MM.1S (cell line): ENCODE results near the gene OAF.

ENCODE experiments used
- DNase-seq: peaks from one replicate; pipeline ENCODE4 v3.0.0-alpha.2; 2015
- H2AFZ ChIP-seq: fragments of 300-600 bp; sonication (generic); 2 replicates; pipeline ENCODE4 v1.6.0; 2016; ENCODE audit warnings: antibody characterized with exemption, low read length
- H3F3A ChIP-seq: fragments of 300-600 bp; sonication (generic); 2 replicates; pipeline ENCODE4 v1.6.1; 2016; ENCODE audit warnings: mild to moderate bottlenecking, antibody characterized with exemption, low read length, moderate library complexity, mixed read lengths; ENCODE audit not compliant: insufficient read depth
- H3K27ac ChIP-seq: fragments of 300-600 bp; sonication (generic); 2 replicates; pipeline ENCODE4 v1.5.1; 2016; ENCODE audit warnings: mild to moderate bottlenecking, low read length
- H3K27me3 ChIP-seq: fragments of 300-600 bp; sonication (generic); replicated peaks from 2 replicates; pipeline ENCODE4 v1.6.0; 2016; ENCODE audit warnings: low read length; ENCODE audit not compliant: insufficient read depth
- H3K36me3 ChIP-seq: fragments of 300-600 bp; sonication (generic); replicated peaks from 2 replicates; pipeline ENCODE4 v1.6.1; 2016; ENCODE audit warnings: mild to moderate bottlenecking, low read length, mixed read lengths; ENCODE audit not compliant: insufficient read depth
- H3K4me1 ChIP-seq: fragments of 300-600 bp; sonication (generic); 2 replicates; pipeline ENCODE4 v1.6.1; 2016; ENCODE audit warnings: low read length, mixed read lengths
- H3K4me2 ChIP-seq: fragments of 300-600 bp; sonication (generic); 2 replicates; pipeline ENCODE4 v1.6.0; 2016; ENCODE audit warnings: low read depth, low read length
- H3K4me3 ChIP-seq: fragments of 300-600 bp; sonication (generic); 2 replicates; pipeline ENCODE4 v1.5.1; 2016; ENCODE audit warnings: low read length, mixed read lengths
- H3K79me2 ChIP-seq: fragments of 300-600 bp; sonication (generic); 2 replicates; pipeline ENCODE4 v1.6.1; 2016; ENCODE audit warnings: mixed run types, low read length, mixed read lengths
- H3K9ac ChIP-seq: fragments of 300-600 bp; sonication (generic); 2 replicates; pipeline ENCODE4 v1.6.1; 2016; ENCODE audit warnings: low read length, mixed read lengths
- H3K9me2 ChIP-seq: fragments of 300-600 bp; sonication (generic); replicated peaks from 2 replicates; pipeline ENCODE4 v1.6.1; 2016; ENCODE audit warnings: mild to moderate bottlenecking, low read length, mixed read lengths; ENCODE audit not compliant: insufficient read depth
- H3K9me3 ChIP-seq: fragments of 300-600 bp; sonication (generic); replicated peaks from 2 replicates; pipeline ENCODE4 v1.6.1; 2016; ENCODE audit warnings: mild to moderate bottlenecking, low read length, mixed read lengths; ENCODE audit not compliant: insufficient read depth
- H4K20me1 ChIP-seq: fragments of 300-600 bp; sonication (generic); 2 replicates; pipeline ENCODE4 v1.6.1; 2016; ENCODE audit warnings: mild to moderate bottlenecking, low read length, moderate library complexity, mixed read lengths; ENCODE audit not compliant: insufficient read depth
- EZH2 ChIP-seq: fragments of 300-600 bp; sonication (generic); optimal IDR thresholded peaks from 2 replicates; pipeline ENCODE3; 2017; ENCODE audit warnings: low read depth, mild to moderate bottlenecking, antibody characterized with exemption, low read length, mixed read lengths
- EZH2phosphoT487 ChIP-seq: fragments of 300-600 bp; sonication (generic); IDR thresholded peaks from 2 replicates; pipeline ENCODE4 v1.6.1; 2018; ENCODE audit warnings: antibody characterized with exemption, low read length
- TF ChIP-seq, protein P1 (sequence below): fragments of 300-600 bp; sonication (generic); IDR thresholded peaks from 2 replicates; pipeline ENCODE4 v1.5.1; 2016; ENCODE audit warnings: antibody characterized with exemption, low read length, mixed read lengths

Gene OAF

DNA sequence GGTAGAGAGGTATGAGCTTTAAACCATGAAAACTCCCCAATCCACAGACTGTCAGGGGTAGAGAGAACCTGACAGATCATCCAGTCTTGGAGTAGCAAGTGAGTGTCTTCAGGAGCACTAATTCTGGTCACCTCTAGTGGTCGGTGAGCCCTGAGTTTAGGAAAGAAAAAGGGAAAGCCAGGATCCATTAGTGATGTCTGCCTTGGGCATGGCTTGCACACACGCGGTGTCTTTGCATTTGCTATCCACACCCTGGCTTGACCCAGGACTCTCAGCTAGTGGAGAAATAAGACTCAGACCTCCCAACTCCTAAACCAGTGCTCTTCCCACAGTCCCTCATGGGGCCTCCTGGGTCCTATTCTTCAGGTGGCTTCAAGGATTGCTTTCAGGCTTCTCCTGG lies 48.4 kb downstream of the OAF start:
- Histone ChIP-seq H3K9me2 (no peaks in the 10 kb centered on the region), H3K4me2 (no peak overlapping the region), H3K36me3 (no peaks in the 10 kb centered on the region), H3K9ac (no peak overlapping the region), H3K27me3 (peaks cover 8% of the 10 kb centered on the region; the same call in 1 of the 2 replicates), H3K4me3 (no peak overlapping the region), H3F3A (no peaks in the 10 kb centered on the region), H4K20me1 (no peaks in the 10 kb centered on the region), H2AFZ (no peak overlapping the region), H3K79me2 (no peaks in the 10 kb centered on the region), H3K9me3 (no peaks in the 10 kb centered on the region), H3K27ac (no peak overlapping the region), H3K4me1 (no peaks in the 10 kb centered on the region)
- DNase-seq: no peak
- TF ChIP-seq, protein P1, sequence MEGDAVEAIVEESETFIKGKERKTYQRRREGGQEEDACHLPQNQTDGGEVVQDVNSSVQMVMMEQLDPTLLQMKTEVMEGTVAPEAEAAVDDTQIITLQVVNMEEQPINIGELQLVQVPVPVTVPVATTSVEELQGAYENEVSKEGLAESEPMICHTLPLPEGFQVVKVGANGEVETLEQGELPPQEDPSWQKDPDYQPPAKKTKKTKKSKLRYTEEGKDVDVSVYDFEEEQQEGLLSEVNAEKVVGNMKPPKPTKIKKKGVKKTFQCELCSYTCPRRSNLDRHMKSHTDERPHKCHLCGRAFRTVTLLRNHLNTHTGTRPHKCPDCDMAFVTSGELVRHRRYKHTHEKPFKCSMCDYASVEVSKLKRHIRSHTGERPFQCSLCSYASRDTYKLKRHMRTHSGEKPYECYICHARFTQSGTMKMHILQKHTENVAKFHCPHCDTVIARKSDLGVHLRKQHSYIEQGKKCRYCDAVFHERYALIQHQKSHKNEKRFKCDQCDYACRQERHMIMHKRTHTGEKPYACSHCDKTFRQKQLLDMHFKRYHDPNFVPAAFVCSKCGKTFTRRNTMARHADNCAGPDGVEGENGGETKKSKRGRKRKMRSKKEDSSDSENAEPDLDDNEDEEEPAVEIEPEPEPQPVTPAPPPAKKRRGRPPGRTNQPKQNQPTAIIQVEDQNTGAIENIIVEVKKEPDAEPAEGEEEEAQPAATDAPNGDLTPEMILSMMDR: no peak
- TF ChIP-seq EZH2 (no peak), EZH2phosphoT487 (no peak)

DNA sequence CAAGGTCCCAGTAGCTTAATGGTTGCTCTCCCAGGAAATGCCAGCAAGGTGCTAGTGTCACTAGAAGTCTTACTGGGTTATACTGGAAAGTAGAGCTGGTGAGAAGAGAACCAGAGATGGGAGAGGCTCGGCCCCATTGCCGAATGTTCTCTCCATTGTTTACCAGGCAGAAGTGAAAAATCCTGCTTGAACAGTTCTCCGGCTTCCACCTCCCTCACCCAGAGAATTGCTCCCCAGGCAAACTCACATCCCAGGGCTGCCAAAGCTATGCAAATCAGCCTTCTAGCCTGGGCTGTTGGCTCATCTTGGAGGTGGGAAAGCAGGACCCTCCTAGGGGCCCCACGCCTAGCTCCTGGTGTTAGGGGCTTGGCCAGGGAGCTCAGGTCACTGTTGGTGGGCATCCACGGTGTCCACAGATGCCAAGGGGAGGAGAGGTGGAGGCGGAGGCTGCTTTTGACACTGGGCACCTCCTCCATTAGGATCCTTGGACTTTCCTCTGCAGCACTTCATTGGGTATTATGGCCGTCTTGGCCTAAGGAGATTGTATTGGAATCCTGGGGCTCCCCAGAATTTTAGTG lies 49.2 kb downstream of the OAF start:
- no peaks in the 10 kb centered on the region for H4K20me1 ChIP-seq

DNA sequence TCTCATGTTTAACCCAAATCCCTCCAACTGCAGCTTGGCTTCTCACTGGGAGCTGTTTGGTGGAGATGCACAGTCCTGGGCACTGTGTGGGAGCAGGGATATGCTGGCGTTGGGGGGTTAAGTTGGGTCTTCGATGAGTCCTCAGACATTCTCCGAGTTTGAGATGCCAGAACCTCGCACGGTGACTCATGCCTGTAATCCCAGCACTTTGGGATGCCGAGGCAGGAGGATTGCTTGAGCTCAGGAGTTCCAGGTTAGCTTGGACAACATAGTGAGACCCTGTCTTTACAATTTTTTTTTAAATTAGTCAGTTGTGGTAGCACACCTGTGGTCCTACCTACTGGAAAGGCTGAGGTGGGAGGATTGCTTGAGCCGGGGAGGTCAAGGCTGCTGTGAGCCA lies 49.8 kb downstream of the OAF start:
- Histone ChIP-seq H3K4me3 (no peak overlapping the region), H3K4me2 (no peak overlapping the region), H3K79me2 (no peaks in the 10 kb centered on the region), H4K20me1 (no peaks in the 10 kb centered on the region), H3K9me3 (no peaks in the 10 kb centered on the region), H3K9me2 (no peaks in the 10 kb centered on the region), H3K9ac (no peak overlapping the region), H3K27me3 (peaks cover 8% of the 10 kb centered on the region; the same call in 1 of the 2 replicates), H3K4me1 (no peaks in the 10 kb centered on the region), H3F3A (no peaks in the 10 kb centered on the region), H3K27ac (no peak overlapping the region), H3K36me3 (no peaks in the 10 kb centered on the region), H2AFZ (no peak overlapping the region)
- TF ChIP-seq EZH2 (no peak), EZH2phosphoT487 (no peak)
- TF ChIP-seq, protein P1: no peak
- DNase-seq: no peak

More for the DNA sequence above, 49.2 kb downstream of the OAF start:
- no peak for DNase-seq
- H2AFZ ChIP-seq: no peak overlapping the region
- H3K4me3 ChIP-seq: no peak overlapping the region
- H3K36me3 ChIP-seq: no peaks in the 10 kb centered on the region
- H3K4me1 ChIP-seq: no peaks in the 10 kb centered on the region
- no peak for TF ChIP-seq EZH2phosphoT487
- TF ChIP-seq, protein P1: no peak
- no peak for TF ChIP-seq EZH2
- H3F3A ChIP-seq: no peaks in the 10 kb centered on the region
- no peaks in the 10 kb centered on the region for H3K9me2 ChIP-seq
- peaks cover 8% of the 10 kb centered on the region; the same call in 1 of the 2 replicates for H3K27me3 ChIP-seq
- H3K79me2 ChIP-seq: no peaks in the 10 kb centered on the region
- H3K9me3 ChIP-seq: no peaks in the 10 kb centered on the region
- no peak overlapping the region for H3K9ac ChIP-seq
- H3K27ac ChIP-seq: no peak overlapping the region
- H3K4me2 ChIP-seq: no peak overlapping the region
